Endothelial cell of umbilical vein (primary cell): ENCODE data around the gene TMEFF2.

Experiments
- EZH2 ChIP-seq: IDR thresholded peaks from 2 replicates; pipeline ENCODE4 v1.6.1; 2012; ENCODE audit warnings: borderline replicate concordance, low read depth, mild to moderate bottlenecking, moderate library complexity, low read length, inconsistent platforms; ENCODE audit not compliant: severe bottlenecking
- FOS ChIP-seq: IDR thresholded peaks from 2 replicates; pipeline ENCODE4 v1.6.1; 2011; ENCODE audit warnings: mild to moderate bottlenecking, low read length, moderate library complexity, borderline replicate concordance; ENCODE audit not compliant: insufficient read depth
- GATA2 ChIP-seq: IDR thresholded peaks from 2 replicates; pipeline ENCODE4 v1.7.0; 2011; ENCODE audit warnings: low read depth, mild to moderate bottlenecking, moderate library complexity, mixed read lengths, low read length; ENCODE audit not compliant: insufficient read length, insufficient read depth
- JUN ChIP-seq: IDR thresholded peaks from 2 replicates; pipeline ENCODE4 v1.6.1; 2011; ENCODE audit warnings: borderline replicate concordance, low read depth; ENCODE audit not compliant: insufficient read length, insufficient read depth
- MYC ChIP-seq: IDR thresholded peaks from one replicate; pipeline ENCODE4 v1.6.1; 2011; ENCODE audit warnings: mild to moderate bottlenecking, low read depth, low read length
- POLR2A ChIP-seq: IDR thresholded peaks from 2 replicates; pipeline ENCODE4 v1.6.1; 2012; ENCODE audit warnings: low read depth, mild to moderate bottlenecking, control low read depth, low read length
- POLR2AphosphoS5 ChIP-seq: IDR thresholded peaks from 2 replicates; pipeline ENCODE4 v1.6.1; 2012; ENCODE audit warnings: low read depth, mild to moderate bottlenecking, control low read depth, low read length, moderate library complexity; ENCODE audit not compliant: insufficient read depth
- TF ChIP-seq, protein P1 (sequence below), 2 donors: IDR thresholded peaks; 1 replicate in 1 of 2; 2 replicates in 1 of 2; pipeline ENCODE4 v1.5.1; 2011; ENCODE audit warnings: low read length in 2 of 2, mild to moderate bottlenecking in 2 of 2, moderate library complexity in 2 of 2, control low read depth in 1 of 2, inconsistent platforms in 1 of 2, low read depth in 1 of 2; ENCODE audit not compliant: insufficient read depth in 1 of 2; ENCODE audit errors: extremely low read depth in 1 of 2
- TF ChIP-seq, protein P2 (sequence below): IDR thresholded peaks from 2 replicates; pipeline ENCODE4 v1.6.1; 2011; ENCODE audit not compliant: insufficient read depth, insufficient read length

DNA sequence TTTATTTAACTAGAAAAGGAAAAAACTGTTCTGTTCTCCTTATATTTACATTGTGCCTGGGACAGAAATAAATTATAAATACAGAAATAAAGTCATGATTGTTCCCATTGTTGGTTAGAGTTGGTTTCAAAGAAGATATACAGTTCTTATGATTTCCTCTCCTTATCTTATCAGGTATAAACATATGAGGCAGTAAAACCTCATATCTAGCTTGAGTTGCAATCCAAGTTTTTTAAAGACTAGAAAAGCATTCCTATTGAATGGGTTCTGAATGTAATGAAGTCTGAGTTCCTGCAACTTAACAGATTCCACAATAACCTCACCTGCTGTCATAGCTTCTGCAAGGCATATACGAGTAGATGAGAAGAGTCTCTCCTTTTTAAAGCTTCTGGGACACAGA, 233.2 kb downstream of the TMEFF2 start:
- TF ChIP-seq POLR2A: peak; percentile 28
- TF ChIP-seq, protein P1, sequence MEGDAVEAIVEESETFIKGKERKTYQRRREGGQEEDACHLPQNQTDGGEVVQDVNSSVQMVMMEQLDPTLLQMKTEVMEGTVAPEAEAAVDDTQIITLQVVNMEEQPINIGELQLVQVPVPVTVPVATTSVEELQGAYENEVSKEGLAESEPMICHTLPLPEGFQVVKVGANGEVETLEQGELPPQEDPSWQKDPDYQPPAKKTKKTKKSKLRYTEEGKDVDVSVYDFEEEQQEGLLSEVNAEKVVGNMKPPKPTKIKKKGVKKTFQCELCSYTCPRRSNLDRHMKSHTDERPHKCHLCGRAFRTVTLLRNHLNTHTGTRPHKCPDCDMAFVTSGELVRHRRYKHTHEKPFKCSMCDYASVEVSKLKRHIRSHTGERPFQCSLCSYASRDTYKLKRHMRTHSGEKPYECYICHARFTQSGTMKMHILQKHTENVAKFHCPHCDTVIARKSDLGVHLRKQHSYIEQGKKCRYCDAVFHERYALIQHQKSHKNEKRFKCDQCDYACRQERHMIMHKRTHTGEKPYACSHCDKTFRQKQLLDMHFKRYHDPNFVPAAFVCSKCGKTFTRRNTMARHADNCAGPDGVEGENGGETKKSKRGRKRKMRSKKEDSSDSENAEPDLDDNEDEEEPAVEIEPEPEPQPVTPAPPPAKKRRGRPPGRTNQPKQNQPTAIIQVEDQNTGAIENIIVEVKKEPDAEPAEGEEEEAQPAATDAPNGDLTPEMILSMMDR (IDR thresholded peaks at IDR 0.05; ENCODE audit: extremely low read depth in 1 of 2, insufficient read depth in 1 of 2, low read depth in 1 of 2, low read length in 2 of 2): no peak
- TF ChIP-seq EZH2: no peak
- no peak for TF ChIP-seq POLR2AphosphoS5
- no peak for TF ChIP-seq JUN
- TF ChIP-seq MYC: no peak
- TF ChIP-seq, protein P2, sequence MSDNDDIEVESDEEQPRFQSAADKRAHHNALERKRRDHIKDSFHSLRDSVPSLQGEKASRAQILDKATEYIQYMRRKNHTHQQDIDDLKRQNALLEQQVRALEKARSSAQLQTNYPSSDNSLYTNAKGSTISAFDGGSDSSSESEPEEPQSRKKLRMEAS: no peak
- TF ChIP-seq FOS: no peak
- peak; percentile 64 for TF ChIP-seq GATA2
